H1 (cell line): ENCODE measurements around the gene SRCIN1. TPM values are rescaled to one million over a fixed set of nuclear protein-coding genes. Genes with fewer than 3 reads are reported as not detected.

Experiments
- ATF2 ChIP-seq: IDR thresholded peaks from 2 replicates; pipeline ENCODE4 v1.6.1; 2012; ENCODE audit warnings: low read length, inconsistent platforms
- ATF3 ChIP-seq: IDR thresholded peaks from 2 replicates; pipeline ENCODE4 v1.6.1; 2011; ENCODE audit warnings: low read depth, mild to moderate bottlenecking, low read length; ENCODE audit not compliant: insufficient read depth
- CEBPB ChIP-seq: IDR thresholded peaks from 2 replicates; pipeline ENCODE4 v1.6.1; 2012; ENCODE audit warnings: low read depth, low read length
- CHD2 ChIP-seq: IDR thresholded peaks from 2 replicates; pipeline ENCODE4 v1.6.1; 2012; ENCODE audit warnings: low read length, improper control_type of control experiment
- CREB1 ChIP-seq: IDR thresholded peaks from 2 replicates; pipeline ENCODE4 v1.6.1; 2012; ENCODE audit warnings: inconsistent platforms
- RXRA ChIP-seq: IDR thresholded peaks from 2 replicates; pipeline ENCODE4 v1.6.1; 2011; ENCODE audit warnings: low read depth, mild to moderate bottlenecking, low read length, moderate library complexity; ENCODE audit not compliant: insufficient read depth
- ZNF274 ChIP-seq: IDR thresholded peaks from 2 replicates; pipeline ENCODE4 v1.7.0; 2012; ENCODE audit warnings: low read length, borderline replicate concordance; ENCODE audit errors: extremely low read depth
- polyA plus RNA-seq, 7 experiments: library from polyadenylated mRNA; depleted of rRNA in 3 of 7; stranded (reverse) in 5 of 7; unstranded in 2 of 7; fragments of >200 nt in 5 of 7; fragments of 200-250 nt in 2 of 7; gene quantifications; 1 replicate in 5 of 7; 2 replicates in 1 of 7; 4 replicates in 1 of 7; pipeline versions ENCODE4 v1.2.1 to v1.2.3, GENCODE V29; 2011 to 2013; ENCODE audit warnings: missing spikeins in 2 of 7, mixed read lengths in 2 of 7
- total RNA-seq: library from RNA; stranded (reverse); fragmentation: NEBNext Ultra II Directional; extraction: Animal tissue kit (Norgen Biotek cat#: 25700); gene quantifications from 2 replicates; pipeline ENCODE4 v1.2.1, GENCODE V29; 2021
- TF ChIP-seq, protein P1 (sequence below): IDR thresholded peaks from 2 replicates; pipeline ENCODE4 v1.6.1; 2012; ENCODE audit warnings: inconsistent platforms

SRCIN1 gene
- total and polyA plus RNA-seq, 2 of the 8 experiments (the other 6 are each of a cell fraction or from before 2014, with no cell fraction given): 2.8 to 3.8 TPM

GRCh38 chr17:38587947-38588787, 17.6 kb downstream of the SRCIN1 start (continued):
- no peak for TF ChIP-seq ATF2
- no peak for TF ChIP-seq RXRA
- no peak for TF ChIP-seq CEBPB
- TF ChIP-seq ZNF274: no peak
- no peak for TF ChIP-seq CREB1
- TF ChIP-seq CHD2: no peak
- TF ChIP-seq, protein P1, sequence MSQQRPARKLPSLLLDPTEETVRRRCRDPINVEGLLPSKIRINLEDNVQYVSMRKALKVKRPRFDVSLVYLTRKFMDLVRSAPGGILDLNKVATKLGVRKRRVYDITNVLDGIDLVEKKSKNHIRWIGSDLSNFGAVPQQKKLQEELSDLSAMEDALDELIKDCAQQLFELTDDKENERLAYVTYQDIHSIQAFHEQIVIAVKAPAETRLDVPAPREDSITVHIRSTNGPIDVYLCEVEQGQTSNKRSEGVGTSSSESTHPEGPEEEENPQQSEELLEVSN: no peak
- no peak for TF ChIP-seq ATF3
